Stimulated activated CD8-positive, alpha-beta memory T cell treated with anti-CD3 and anti-CD28 coated beads, Interleukin-12 subunit alpha, Interleukin-12 subunit beta, amount 100 ng/mL, for 24 hours (primary cell): ENCODE data around the gene C2CD2L.
"Not testable (repeated sequence)": the region's sequence is repeated elsewhere in the genome, so short reads cannot be mapped to it uniquely, and the experiment has no call there.

Source experiments
- DNase-seq: peaks from one replicate; pipeline ENCODE4 v3.0.0-alpha.2; 2020; ENCODE audit errors: extremely low read depth

The C2CD2L gene

DNA sequence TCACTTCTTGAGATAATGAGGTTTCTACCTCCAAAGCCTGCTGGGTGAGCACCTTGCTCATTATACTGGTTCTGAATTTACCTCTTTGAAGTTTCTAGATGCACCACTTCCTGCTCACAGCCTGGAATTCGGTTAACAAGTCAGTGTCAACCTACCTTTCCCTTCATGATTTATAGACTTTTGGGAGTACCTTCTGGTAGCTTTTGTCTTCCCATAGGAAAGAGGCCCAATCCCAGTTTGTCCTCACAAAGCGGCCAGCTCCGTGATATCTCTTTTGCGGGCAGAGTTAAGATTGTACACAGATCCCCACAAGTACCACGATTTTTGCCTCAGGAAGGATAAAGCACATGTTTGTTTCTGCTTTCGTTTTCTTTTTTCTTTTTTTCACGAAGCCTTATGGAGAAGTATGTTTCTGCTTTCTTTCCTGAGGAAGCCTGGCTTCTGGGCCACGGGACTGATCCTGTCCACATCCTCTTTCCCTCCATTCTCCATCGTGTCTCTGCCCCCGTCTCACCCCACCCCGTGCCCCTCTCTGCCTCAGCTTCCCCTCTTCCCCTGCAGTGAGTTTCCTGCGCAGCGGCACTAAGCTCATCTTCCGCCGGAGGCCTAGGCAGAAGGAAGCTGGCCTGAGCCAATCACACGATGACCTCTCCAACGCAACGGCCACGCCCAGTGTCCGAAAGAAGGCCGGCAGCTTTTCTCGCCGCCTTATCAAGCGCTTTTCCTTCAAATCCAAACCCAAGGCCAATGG lies 8.5 kb downstream of the C2CD2L start:
- no peak for DNase-seq

DNA sequence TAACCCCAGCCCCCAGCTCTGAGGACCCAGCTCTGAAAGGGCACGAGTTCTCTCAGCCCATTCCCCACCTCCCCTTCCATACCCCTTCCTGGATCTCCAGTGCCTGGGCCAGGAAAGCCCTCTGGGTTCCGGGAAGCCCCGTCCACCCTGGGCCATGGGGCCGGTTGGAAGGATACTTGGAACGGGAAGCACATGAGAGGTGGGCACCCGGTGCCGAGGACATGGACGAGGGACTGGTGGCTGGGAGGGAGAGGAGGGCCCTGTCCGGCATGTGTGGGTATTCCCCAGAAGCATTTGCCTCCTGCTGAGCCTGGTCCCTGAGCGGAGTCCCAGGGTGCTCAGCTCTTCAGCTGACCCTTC lies 9.1 kb downstream of the C2CD2L start:
- no peak for DNase-seq

DNA sequence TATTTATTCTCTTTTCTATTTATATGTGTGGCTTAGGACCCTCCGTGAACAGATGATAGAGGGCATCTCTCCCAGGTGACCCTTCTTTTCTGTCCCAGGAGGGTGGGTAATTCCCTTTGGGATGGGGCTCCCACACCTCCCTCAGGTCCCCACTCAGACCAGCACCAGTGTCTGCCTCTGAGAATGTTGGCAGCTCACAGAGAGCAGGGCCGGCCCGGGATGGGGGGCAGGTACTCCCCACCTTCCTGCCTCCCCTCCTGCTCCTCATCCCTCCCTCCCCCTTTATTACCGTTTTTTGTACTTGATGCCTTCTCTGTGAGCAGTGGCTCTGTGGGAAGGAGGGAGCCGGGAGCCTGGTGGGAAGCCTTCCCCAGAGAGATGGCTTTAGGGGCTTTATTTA lies 9.5 kb downstream of the C2CD2L start:
- no peak for DNase-seq

DNA sequence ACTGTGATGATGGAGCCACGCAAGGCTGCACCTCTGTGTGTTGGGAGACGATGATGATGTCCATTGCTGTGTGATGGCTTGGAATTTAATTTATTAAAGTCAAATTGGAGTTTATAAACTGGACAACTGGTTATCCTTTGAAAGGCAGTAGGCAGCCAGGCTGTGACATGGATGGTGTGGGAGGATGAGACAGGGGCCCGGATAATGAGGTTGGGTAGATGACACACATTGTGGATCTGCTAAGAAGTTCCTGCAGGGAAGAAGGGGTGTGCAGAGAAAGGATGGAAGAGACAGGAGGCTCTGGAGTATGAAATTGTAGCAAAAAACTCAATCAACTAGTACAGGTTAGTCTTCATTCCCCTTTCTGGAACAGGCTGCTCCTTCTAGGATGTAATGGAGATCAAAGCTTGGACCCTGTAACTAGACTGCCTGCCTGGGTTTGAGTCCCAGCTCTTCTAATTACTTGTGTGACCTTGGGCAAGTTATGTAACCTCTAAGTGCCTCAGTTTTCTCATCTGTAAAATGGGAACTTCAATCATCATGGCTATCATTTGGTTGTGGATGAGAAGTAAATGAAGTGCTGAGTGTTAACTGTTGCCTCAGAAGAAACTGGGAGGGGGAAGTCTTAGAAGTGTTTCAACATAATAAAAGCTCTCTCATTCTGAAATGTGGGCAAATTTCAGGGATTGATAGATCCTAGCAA lies 10.0 kb downstream of the C2CD2L start:
- no peak for DNase-seq

DNA sequence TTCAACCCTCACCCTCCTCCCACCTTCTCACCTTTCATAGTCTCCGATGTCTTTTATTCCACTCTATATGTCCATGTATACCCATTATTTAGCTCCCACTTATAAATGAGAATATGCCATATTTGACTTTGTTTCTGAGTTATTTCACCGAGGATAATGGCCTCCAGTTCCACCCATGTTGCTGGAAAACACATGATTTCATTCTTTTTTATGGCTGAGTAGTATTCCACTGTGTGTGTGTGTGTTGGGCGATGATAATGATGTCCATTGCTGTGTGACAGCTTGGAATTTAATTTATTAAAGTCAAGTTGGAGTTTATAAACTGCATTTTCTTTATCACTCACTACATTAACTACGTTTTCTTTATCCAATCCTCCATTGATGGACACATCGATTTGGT lies 11.1 kb downstream of the C2CD2L start:
- DNase-seq: no peak

DNA sequence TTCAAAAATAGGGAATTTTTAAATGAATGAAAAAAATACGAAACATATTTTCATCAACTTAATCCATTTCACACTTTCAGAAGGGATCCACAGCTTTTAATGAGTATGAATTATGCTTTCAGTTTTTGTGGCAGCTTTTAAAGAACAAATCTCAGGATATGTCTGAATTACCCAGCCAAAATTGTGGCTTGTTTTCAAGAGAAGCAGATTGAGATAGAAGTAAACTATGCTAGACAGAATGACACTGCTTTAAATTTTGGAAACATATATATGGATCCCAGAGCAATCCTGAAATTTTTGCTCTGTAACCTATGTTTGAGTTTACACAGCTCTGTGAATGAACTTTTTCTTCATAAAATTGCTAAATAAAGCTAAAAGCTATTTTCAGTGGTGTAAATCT lies 11.8 kb downstream of the C2CD2L start:
- no peak for DNase-seq

DNA sequence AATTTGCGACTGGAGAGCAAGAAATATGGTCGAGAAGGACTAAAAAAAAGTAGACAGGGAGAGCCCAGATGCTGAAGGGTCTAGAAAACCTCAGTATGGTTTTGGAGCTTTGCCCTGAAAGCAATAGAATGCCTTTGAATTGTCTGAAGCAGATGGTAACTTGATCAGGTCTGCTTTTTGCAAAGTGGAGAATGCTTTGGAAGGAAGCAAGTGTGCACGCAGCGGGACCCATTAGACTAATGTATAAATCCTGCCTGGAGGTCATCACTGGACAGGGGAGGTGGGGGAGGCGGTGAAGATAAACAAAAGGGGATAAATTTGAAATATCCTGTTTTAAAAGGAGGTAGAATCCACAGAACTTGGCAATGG lies 13.5 kb downstream of the C2CD2L start:
- DNase-seq: no peak

DNA sequence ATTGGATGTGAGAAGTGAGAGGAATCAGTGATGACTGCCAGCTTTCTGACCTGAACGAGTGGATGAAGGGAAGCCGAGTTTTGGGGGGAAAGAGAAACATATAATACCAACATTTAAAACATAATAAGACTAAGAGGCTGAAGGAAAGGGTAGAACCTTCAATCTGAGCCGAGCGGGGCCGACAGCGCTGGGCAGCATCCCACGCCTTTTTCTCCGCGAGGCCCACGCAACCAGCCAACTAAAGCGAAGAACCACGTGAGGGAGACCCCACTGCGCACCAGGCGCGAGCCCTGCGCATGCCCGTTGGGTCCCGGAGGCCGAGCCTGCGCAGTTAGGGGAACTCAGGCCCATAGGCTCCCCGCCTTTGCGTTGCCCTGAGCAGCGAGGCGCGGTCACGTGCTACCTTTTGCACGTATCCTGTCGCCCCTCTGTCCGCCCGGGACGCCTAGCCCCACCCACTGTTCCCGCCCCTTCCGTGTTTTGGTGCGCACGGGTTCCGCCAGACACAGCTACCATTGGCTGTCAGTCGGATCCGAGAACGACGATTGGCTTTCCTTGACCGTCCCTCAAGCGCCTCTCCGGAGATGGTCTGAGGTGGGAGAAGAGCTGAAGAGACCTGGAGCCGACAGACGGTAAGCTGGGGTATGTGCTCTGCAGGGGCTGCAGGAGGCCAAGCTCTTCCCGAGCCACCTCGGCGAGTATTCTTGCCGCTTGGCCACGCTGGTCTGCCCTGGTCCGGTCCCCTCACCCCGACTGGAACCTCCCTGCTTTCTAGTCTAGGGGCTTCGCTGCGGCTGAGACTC lies 14.1 kb downstream of the C2CD2L start, which contains the start of gene HINFP:
HINFP (plus strand) TSS at position 573 of the 803 bp plus-strand sequence. CDS start 5,365 bp downstream, outside the sequence.
- peak; percentile 99 for DNase-seq

DNA sequence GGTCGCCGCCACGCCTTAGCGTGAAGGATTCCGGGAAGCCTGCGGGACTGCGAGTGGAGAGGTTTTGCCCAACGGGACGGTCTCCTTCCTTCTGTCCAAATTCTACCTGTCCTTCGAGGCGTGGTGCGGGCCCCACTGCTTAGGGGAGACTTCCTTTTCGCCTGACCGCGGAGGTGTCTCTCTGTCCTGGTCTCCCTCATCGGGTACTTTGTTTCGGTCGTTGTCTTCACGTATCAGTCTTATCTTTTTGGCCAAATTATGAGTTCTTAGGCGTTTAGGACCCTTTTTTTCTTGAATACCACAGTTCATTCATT lies 14.6 kb downstream of the C2CD2L start:
- no peak for DNase-seq

DNA sequence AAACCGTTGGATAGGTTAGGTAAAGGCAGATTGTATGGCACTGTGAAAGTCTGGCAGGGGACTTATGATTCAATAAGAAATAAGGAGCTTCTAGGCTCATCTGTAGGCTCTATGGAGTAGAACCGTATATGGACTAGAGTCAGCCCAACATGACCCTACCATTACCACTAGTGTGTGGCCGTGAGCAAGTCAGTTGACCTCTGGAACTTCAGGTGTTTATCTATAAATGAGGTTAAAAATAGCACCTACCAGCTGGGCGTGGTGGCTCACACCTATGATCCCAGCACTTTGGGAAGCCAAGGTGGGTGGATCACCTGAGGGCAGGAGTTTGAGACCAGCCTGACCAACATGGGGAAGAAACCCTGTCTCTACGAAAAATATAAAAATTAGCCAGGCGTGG lies 18.7 kb downstream of the C2CD2L start:
- DNase-seq: no peak

DNA sequence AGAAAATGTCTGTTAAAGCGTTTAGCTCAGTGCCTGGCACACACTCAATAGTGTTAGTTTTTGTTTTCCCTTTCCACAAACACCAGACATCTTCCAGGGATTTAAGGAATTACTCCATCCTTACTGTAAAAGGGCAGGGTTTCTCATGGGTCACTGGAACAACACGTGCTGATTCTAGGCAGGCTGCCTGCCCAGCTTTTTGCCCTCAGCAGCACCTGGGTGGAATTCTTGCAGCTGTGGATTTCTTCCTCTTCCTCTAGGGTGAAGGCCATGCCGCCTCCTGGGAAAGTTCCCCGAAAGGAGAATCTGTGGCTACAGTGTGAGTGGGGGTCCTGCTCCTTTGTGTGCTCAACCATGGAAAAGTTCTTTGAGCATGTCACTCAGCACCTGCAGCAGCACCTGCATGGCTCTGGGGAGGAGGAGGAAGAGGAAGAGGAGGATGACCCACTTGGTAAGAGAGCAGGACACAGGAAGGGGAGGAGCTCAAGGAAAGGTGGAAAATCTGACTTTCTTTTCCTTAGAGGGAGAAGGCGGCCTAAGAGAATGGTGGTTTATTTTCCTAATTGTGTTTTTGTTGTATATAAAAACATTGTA lies 19.6 kb downstream of the C2CD2L start:
- DNase-seq: no peak

DNA sequence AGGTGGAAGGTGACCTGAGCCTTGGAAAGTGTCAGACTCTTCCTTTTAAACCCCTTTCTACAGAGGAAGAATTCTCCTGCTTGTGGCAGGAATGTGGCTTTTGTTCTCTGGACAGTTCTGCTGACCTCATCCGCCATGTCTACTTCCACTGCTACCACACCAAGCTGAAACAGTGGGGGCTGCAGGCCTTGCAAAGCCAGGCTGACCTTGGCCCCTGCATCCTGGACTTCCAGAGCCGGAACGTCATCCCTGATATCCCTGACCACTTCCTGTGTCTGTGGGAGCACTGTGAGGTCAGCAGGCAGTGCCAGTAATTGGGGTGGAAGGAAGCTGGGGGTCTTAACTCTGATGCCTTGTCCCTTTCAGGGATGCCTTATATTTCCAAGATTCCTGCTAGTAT lies 23.5 kb downstream of the C2CD2L start:
- no peak for DNase-seq

DNA sequence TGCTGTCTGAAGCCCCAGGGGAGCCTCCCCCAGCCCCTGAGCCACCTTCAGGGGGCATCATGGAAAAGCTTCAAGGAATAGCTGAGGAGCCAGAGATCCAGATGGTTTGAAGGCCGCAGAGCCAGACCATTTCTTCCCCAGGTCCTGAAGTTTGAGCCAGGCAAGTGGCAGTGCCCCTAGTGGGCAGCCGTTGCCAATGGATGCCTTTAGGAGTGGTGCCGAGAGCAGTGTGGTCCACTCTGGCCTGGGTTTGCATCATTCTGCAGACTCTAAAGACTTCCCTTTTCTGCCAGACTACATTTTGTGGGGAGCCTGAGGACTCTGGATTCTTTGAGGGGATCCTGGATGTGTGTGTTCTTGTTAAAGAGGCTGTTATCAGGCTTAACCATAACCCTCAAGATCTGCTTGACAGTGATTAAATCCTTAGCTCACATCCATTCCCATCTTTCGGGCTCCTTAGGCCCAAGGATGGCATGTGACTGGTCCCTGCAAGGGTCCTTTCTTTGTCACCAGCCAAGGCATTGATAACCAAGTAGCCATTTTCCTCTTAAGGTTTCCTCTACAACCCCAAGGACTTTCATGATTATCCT lies 27.3 kb downstream of the C2CD2L start:
- DNase-seq: no peak

DNA sequence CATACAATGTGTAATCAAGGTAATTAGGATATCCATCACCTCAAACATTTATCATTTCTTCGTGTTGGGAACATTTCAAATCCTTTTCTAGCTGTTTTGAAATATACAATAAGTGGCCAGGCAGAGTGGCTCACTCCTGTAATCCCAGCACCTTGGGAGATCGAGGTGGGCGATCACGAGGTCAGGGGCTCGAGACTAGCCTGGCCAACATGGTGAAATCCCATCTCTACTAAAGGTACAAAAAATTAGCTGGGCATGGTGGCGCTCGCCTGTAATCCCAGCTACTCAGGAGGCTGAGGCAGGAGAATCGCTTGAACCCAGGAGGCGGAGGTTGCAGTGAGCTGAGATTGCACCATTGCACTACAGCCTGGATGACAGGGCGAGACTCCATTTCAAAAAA lies 32.1 kb downstream of the C2CD2L start:
- not testable (repeated sequence) for DNase-seq

DNA sequence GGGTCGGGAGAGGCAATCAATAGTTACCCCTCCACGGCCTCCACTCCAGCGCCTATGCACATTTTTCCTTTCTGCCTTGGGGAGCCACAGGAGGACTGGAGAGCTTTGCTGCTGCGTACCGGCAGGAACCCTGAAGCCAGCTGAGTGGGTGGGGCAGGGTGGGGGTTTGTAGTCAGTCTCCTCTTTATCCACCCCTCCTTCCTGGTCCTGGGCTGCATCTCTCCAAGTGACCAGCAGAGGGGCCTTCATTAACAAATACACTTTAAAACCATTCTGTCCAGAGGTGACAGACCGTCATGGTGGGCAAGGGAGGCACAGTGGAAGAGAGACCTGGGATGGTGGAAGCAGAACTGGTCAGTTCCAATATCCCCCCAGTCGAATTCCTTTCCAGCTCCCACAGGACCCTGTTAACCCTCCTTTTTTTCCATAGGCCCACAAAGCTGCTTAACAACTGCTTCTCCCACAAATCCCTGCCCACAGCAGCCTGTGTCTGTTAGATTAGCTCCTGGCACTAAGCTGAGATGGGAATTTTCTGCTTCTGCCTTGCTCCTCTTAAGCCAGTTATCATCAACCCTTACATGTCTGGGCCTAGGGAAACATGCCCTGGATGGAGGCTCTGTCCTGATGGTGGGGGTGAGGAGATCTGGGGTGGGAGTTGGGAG lies 37.8 kb downstream of the C2CD2L start:
- DNase-seq: no peak

DNA sequence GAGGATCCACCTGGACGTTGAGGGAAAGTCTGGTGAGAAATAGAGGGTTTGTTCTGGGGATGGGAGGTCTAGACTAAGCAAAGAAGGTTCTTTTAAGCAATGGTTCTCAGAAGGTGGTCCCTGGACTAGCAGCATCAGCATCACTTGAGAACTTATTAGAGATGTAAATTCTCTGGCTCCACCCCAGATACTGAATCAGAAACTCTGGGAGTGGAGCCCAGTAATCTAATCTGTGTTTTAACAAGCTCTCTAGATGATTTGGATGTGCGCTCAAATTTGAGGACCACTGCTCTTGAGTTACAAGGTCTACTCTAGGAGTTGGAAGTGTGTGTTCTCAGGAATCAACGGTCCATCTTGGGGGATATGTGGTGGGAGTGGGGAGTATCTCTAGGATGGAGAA lies 38.4 kb downstream of the C2CD2L start:
- DNase-seq: no peak

DNA sequence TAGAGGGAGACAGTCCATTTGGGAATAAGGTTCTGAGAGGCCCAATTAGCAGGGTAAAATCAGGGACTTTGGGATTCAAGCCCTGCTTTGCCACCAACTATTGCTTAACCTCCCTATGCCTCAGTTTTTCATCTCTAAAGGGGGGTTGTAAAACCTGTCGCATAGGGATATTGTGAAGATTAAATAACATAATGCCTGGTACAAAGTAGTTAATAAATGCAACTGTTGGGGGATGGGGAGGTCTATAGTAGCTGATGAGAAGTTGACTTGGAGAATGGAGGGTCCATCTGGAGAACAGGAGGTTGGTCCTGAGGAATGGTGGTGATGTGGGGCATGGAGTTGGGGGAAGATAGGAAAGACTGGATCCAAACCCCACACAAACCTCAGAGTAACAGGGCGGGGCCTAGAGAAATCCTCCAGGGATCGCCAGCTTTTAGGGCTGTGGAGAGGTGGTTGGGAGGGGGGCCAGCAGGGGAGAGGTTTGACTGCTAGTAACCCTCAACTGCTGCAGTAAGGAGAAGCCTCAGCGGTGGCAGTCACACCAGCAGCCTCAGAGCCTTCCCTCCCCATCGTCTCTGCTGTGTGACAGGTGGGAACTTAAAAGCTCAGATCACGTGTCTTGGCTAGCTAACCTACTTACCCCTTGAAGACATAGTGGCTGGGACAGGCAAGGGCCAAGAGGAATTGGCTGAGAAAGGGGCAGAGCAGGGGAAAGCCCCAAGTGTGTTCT lies 40.6 kb downstream of the C2CD2L start:
- no peak for DNase-seq

DNA sequence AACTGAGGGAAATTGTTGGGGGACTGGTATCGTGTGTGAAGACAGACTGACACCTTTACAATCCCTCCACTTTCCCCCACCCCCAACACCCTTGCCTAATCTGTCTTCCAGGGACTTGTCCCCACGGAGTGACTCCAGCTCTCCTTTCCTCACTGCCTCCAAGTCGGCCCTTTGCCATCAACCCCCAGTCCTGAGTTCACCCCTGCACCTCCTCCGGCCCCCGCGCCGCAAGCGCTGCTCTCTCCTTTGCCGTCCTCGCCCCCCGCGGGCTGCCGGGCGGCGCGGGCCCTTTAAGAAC lies 41.5 kb downstream of the C2CD2L start:
- no peak for DNase-seq

DNA sequence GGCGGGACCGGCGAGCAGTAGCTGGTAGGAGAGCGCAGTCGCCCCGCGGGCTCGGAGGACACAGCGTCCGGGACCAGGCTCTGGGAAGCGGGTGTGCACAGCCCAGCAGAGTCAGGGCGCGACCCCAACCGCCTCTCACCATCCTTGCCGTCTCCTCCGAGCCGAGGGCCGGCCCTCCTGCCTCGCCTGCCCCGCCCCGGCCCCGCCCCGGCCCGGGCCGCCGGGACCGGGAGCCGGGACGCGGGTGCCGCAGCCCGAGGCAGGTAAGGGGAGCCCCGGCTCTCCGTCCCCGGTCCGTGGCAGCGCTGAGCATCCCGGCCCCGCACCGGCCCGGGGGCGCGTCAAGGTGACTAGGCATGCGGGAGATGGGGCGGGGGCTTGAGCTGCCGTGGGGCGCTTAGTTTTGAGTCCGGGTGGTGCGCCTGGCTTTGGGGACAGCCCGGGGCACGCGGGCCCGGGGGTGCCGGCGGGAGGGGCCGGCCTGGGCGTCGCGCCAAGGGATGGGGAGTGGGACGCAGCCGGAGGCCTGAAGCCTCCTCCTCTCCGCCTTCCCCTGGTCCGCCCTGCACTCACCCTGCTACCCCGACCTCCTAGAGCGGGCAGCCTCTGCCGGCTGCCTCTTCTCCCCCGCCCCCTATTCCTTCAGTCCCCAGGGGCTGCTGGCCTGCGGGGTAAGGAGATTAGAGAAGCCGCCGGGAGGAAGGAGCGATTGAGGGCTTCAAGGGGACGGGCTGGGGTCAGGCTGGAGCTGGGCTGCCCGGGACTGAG lies 42.1 kb downstream of the C2CD2L start, which contains the start of gene ABCG4:
ABCG4 (plus strand) TSS at position 35 of the 768 bp plus-strand sequence. CDS start 914 bp downstream, outside the sequence.
- DNase-seq: no peak

DNA sequence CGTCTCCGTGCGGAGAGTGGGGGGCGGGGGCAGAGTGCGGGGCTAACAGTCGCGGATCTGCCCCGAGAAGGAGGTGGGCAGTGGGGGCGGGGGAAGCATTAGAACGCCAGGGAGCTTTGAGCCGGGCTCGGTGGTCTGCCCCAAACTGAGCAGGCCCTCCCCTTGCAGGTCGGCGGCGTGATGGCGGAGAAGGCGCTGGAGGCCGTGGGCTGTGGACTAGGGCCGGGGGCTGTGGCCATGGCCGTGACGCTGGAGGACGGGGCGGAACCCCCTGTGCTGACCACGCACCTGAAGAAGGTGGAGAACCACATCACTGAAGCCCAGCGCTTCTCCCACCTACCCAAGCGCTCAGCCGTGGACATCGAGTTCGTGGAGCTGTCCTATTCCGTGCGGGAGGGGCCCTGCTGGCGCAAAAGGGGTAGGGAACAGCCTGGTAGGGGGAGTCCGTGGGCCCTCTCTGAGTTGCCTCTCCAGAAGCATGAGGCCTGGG lies 42.7 kb downstream of the C2CD2L start:
- no peak for DNase-seq
